EH (cell line): ENCODE data around the gene CDH23.

ENCODE experiments used
- DNase-seq: peaks from one replicate; pipeline ENCODE4 v3.0.0-alpha.2; 2015; ENCODE audit warnings: low read depth

CDH23 gene

DNA sequence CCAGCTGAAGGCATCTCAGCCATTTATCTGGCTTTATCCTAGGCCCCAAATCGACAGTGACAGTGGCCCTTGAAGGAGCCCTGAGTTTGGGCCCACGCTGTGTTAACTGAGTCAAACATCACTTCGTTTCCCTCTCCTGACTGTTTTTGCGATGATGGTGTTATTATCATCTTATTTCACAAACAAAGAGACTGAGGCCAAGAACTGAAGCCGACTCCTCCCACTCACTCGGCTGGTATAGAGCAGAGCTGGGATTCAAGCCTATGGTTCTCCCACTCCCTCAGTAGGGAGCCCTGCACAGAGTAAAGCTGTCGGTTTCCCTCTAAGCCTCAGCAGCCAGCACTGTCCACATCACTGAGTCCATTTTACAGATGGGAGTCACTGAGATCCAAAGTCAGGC, 141.0 kb downstream of the CDH23 start:
- DNase-seq, result no peak

DNA sequence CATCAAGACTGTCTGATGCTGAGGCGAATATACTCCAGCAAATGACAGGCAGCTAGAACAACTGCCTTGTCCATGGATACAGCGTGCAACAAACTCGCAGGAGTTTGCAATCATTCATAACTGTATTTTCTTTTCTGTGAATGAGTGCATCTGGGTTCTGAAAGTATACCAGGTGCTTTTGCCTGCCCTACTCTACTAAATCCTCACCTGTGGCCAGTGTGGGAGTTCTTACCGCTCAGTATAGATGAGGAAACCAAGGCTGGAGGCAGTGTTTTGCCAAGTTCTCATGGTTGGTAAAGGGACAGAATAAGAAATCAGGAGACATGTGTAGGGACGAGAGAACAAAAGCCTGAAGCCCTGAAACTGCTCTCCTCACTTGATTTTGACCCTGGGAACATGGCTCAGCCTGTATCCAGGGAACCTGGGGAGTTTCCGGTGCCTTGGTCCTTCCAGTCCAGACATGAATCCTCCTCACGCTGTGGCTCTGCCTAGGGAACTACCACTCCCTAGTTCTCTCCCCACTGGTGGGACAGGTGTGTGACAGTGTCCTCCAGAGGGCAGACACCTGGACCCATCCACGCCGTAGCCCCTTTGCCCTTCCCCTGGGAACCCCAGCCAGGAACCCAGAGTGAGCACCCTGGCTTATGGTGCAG, 142.0 kb downstream of the CDH23 start:
- no peak for DNase-seq

- no peak for DNase-seq
These were observed 142.9 kb downstream of the CDH23 start for GRCh38 chr10:71539442-71540118.

DNA sequence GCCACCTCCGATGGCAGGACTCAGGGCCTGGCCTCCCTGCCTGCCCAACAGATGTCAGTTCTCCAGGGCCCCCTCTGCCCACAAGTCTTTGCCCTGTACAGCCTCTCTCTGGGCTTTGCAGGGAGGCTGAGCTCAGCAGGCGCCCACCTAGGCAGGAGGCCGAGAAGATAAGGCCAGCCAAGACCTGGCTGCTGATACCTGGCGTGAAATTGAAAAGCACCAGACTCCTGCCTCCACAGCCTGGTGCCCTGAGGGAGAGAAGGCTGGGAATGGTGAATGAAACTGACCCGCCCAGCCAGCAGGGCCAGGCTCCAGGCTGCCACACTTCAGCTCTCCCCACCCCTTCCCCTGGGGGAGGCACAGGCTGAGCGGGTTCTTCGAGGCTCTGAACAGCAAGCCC, 145.8 kb downstream of the CDH23 start:
- no peak for DNase-seq

GRCh38 chr10:71543608-71544170, 147.0 kb downstream of the CDH23 start:
- no peak for DNase-seq

- DNase-seq, result no peak
These were observed 148.3 kb downstream of the CDH23 start for GRCh38 chr10:71545001-71545400.

- no peak for DNase-seq
These were observed 149.5 kb downstream of the CDH23 start for GRCh38 chr10:71546220-71546619.

DNA sequence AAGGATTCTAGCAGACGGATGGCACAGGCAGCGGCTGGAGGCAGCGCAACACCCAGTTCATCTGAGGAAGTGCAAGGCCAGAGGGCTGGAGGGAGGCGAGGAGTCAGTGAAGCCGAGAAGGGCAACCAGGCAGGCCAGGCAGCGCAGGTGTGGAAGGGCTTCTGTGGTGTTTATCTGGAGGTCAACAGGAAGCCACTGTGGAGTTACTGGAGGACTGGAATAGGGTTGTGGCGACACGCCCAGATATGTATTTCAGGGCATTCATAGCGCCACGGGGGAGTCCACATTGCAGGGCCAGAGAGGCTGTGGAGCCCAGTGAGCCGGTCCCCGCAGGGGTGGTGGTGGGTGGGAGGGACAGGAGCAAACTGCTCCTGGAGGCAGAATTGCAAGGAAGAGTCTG, 150.6 kb downstream of the CDH23 start:
- no peak for DNase-seq

GRCh38 chr10:71547876-71548846, 151.4 kb downstream of the CDH23 start:
- DNase-seq, result peak; percentile 49

- DNase-seq, result no peak
These were observed 153.2 kb downstream of the CDH23 start for GRCh38 chr10:71549766-71550533.

- DNase-seq, result no peak
These were observed 153.9 kb downstream of the CDH23 start for GRCh38 chr10:71550628-71551027.

GRCh38 chr10:71551970-71552369, 155.2 kb downstream of the CDH23 start:
- no peak for DNase-seq

- no peak for DNase-seq
These were observed 156.7 kb downstream of the CDH23 start for GRCh38 chr10:71553432-71553831.

GRCh38 chr10:71554671-71555070, 158.0 kb downstream of the CDH23 start:
- no peak for DNase-seq

GRCh38 chr10:71555087-71555723, 158.5 kb downstream of the CDH23 start:
- no peak for DNase-seq

DNA sequence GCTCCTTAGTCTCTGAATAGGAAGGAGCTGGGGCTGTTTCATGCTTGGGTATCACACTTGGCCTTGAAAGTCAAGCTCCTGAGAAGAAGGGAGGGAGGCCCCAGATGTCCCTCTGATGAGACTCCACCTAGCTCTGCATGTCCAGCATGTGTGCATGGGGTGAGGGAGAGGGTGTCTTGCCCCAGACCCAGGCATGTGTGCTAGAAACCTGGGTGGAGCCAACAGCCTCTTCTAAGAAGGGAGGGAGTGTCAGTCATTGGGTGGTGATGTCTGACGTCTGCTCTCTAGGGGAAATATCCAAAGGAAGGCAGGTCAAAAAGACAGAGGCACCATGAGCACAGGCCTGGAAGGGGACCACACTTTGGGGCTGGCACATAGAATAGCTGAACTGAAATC, 159.0 kb downstream of the CDH23 start:
- DNase-seq, result no peak

DNA sequence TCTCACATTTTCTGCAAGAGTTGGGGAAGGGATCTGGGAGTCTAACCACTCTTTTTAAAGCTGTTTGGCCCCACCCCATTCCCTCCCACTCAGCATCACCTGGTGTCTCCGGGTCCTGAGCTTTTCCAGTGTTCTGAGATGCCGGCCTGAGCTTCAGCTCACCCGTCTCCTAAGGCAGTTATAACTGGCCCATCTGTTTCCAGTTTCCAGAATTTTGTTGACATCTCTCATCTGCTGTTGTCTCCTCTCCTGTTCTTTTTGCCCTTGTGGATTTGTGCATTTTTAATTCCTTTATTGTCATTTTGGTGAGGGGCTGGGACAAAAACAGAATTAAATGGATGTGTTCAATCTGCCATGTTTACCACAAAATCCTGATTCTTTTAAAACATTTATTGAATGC, 162.3 kb downstream of the CDH23 start:
- DNase-seq, result no peak

DNA sequence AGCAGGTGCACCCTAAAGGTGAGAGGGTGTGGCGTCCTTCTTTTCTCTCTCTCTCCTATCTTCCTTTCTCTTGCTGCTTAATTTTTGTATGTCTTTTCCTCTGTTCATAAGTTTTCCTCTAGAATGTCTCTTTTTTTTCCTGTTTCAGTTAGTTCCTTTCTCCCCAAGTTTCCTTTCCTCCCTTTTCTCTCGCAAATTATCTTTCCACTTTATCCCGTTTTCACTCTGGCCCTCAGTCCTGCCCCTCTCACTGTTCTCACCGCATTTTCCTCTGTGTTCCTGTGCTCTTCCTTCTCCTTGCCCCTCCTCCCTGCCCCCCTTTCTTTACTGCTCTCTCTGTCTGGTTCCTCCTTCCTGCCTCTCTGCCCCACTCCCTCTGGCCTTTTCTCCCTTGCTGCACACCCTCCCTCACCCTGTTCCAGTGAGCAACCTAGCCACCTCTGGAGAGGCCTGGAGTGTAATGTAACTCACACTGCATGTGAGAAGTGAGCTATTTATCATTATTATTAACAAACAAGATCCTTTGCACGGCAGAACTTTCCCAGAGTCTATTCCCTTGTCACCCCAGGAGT, 164.4 kb downstream of the CDH23 start:
- no peak for DNase-seq

DNA sequence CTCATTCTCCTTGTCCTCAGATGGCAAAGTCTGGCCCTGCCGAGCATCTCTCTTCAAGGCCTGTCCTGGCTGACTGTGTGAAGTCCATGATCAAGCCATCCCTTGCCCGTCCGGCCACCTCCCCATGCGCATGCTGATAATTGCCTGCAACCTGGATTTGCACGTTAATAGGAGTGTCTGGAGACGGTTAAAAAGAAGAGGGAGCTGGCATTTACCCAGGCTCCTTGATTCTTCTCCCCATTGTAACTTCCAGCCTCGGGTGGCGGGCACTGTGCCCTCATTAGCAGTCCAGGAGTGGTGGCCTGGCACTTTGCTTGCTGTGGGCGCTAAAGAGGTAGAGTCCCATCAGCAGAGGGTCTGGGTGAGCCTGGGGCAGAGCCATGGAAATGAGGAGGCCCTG, 165.5 kb downstream of the CDH23 start:
- no peak for DNase-seq

DNA sequence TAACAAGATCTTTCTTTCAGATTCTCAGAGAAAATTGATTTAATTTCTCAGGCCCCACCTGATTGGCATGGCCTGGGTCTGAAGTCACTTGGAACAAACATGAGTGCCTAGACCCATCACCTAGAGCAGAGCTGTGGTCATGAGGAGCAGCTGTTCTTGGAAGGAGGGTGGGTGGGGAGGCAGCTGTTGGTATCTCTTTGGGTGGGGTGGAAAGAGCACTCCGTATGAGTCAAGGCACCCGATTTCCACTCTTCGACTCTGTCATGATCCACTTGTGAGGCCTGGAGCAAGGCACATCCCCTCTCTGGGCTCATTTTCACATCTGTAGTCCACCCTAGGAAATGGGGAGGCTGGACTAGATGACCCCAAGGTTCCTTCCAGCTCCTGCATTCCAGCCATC, 166.2 kb downstream of the CDH23 start:
- no peak for DNase-seq
